ENCODE results near the gene LRRC71. TPM values are rescaled to one million over a fixed set of nuclear protein-coding genes. Genes with fewer than 3 reads are reported as not detected.

Gene LRRC71
- total RNA-seq, 1 experiment from 2014 or later: not detected

- TF ChIP-seq CTCF (IDR thresholded peaks at IDR 0.05; ENCODE audit: unreplicated experiment): no peak
- POLR2A ChIA-PET: no interaction called here
Observed at GRCh38 chr1:156905176-156905575, 15.3 kb upstream of the LRRC71 start.

DNA sequence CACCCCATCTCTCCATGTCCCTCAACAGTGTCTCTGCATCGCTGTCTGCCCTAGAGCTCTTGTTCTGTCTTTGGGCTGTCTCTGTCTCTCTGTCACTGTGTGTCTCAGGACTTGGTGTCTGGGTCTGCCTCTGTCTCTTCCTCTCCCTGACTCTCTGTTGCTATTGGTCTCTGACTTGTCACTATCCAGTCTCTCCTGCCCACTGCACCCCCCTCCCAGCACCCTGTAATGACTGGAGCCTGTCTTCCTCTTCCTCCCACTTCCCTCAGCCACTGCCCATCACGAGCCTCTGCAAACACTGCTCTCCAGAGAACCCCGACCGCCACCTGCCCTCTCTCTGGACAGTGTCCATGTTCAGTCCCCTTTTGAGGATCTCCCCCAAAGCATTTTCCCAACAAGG is 14.8 kb upstream of the LRRC71 start:
- peaks cover 3% of the 10 kb centered on the region for H3K27me3 Mint-ChIP-seq (ENCODE audit: insufficient read depth, unreplicated experiment)
- CTCF ChIA-PET: no interaction called here
- H3K4me3 Mint-ChIP-seq (ENCODE audit: unreplicated experiment): no peak overlapping the region
- BruUV-seq (replicated peaks): no TSS peak
- H3K27ac Mint-ChIP-seq (ENCODE audit: low read depth, unreplicated experiment): no peak overlapping the region
- no peaks in the 10 kb centered on the region for H3K9me3 Mint-ChIP-seq (ENCODE audit: unreplicated experiment)
- no peak for TF ChIP-seq CTCF (IDR thresholded peaks at IDR 0.05; ENCODE audit: unreplicated experiment)
- H3K4me1 Mint-ChIP-seq (ENCODE audit: insufficient read depth, unreplicated experiment): peaks cover 14% of the 10 kb centered on the region
- H3K36me3 Mint-ChIP-seq (ENCODE audit: insufficient read depth, unreplicated experiment): no peaks in the 10 kb centered on the region
- intact Hi-C loops (cut with micrococcal nuclease): no loop called here
- no peak for DNase-seq (ENCODE audit: unreplicated experiment)
- POLR2A ChIA-PET: no interaction called here

More at GRCh38 chr1:156905176-156905575, 15.3 kb upstream of the LRRC71 start:
- intact Hi-C loops (cut with micrococcal nuclease): no loop called here
- CTCF ChIA-PET: no interaction called here
- Mint-ChIP-seq H3K27ac (ENCODE audit: low read depth, unreplicated experiment) (no peak overlapping the region), H3K4me1 (ENCODE audit: insufficient read depth, unreplicated experiment) (peaks cover 9% of the 10 kb centered on the region), H3K9me3 (ENCODE audit: unreplicated experiment) (no peaks in the 10 kb centered on the region), H3K36me3 (ENCODE audit: insufficient read depth, unreplicated experiment) (no peaks in the 10 kb centered on the region), H3K27me3 (ENCODE audit: insufficient read depth, unreplicated experiment) (no peaks in the 10 kb centered on the region), H3K4me3 (ENCODE audit: unreplicated experiment) (no peak overlapping the region)
- DNase-seq (ENCODE audit: unreplicated experiment): no peak
- BruUV-seq (replicated peaks): no TSS peak

DNA sequence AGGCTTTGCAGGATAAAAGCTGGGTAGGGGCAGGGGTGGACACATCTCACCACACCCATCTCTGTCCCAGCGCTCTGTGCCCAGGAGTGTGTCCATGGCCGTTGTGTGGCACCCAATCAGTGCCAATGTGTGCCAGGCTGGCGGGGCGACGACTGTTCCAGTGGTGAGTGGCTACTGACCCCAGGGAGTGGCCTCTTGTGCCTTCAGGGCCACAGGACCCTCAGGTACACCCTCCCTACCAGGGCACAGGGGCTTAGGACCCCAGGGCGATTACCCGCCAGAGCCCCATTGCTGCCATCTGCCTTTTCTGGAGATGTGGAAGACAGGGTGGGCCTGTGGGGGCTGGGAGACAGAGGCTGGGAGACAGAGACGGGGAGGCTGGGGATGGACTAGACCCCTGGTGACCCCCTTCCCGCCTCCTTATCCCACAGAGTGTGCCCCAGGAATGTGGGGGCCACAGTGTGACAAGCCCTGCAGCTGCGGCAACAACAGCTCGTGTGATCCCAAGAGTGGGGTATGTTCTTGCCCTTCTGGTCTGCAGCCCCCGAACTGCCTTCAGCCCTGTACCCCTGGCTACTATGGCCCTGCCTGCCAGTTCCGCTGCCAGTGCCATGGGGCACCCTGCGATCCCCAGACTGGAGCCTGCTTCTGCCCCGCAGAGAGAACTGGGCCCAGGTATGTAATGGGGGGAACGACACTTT is 14.1 kb upstream of the LRRC71 start:
- Mint-ChIP-seq H3K27me3 (ENCODE audit: insufficient read depth, unreplicated experiment) (peaks cover 10% of the 10 kb centered on the region), H3K27ac (ENCODE audit: low read depth, unreplicated experiment) (no peak overlapping the region), H3K36me3 (ENCODE audit: insufficient read depth, unreplicated experiment) (no peaks in the 10 kb centered on the region), H3K4me1 (ENCODE audit: insufficient read depth, unreplicated experiment) (peaks cover 19% of the 10 kb centered on the region), H3K4me3 (ENCODE audit: unreplicated experiment) (peak overlapping the region; percentile 75), H3K9me3 (ENCODE audit: unreplicated experiment) (no peaks in the 10 kb centered on the region)
- no TSS peak for BruUV-seq (replicated peaks)
- no peak for TF ChIP-seq CTCF (IDR thresholded peaks at IDR 0.05; ENCODE audit: unreplicated experiment)
- no peak for DNase-seq (ENCODE audit: unreplicated experiment)
- intact Hi-C loops (cut with micrococcal nuclease): no loop called here
- CTCF ChIA-PET: no interaction called here
- POLR2A ChIA-PET: no interaction called here

- DNase-seq (ENCODE audit: unreplicated experiment): no peak
- H3K4me1 Mint-ChIP-seq (ENCODE audit: insufficient read depth, unreplicated experiment): peaks cover 19% of the 10 kb centered on the region
- H3K9me3 Mint-ChIP-seq (ENCODE audit: unreplicated experiment): no peaks in the 10 kb centered on the region
- peak overlapping the region; percentile 75 for H3K4me3 Mint-ChIP-seq (ENCODE audit: unreplicated experiment)
- TF ChIP-seq CTCF (IDR thresholded peaks at IDR 0.05; ENCODE audit: unreplicated experiment): no peak
- no peaks in the 10 kb centered on the region for H3K36me3 Mint-ChIP-seq (ENCODE audit: insufficient read depth, unreplicated experiment)
- POLR2A ChIA-PET: no interaction called here
- intact Hi-C loops (cut with micrococcal nuclease): no loop called here
- CTCF ChIA-PET: interaction anchor here (1.2 to 3.5 kb wide), 3 partner anchors 10 to 71 kb away, joined by 3 to 34 read pairs (median 8); no protein-coding TSS in a partner anchor
- BruUV-seq (replicated peaks): no TSS peak
- peaks cover 13% of the 10 kb centered on the region for H3K27me3 Mint-ChIP-seq (ENCODE audit: insufficient read depth, unreplicated experiment)
- no peak overlapping the region for H3K27ac Mint-ChIP-seq (ENCODE audit: low read depth, unreplicated experiment)
Observed at GRCh38 chr1:156908541-156908940, 11.9 kb upstream of the LRRC71 start.
